T-helper 1 cell treated with Interleukin-12 subunit alpha and Interleukin-12 subunit beta and Interleukin-4 antibody, amounts not matched to agents 30 μg/mL and 1 μg/mL, for 36 hours (primary cell): ENCODE results near the gene GPSM1.

Source experiments
- H3K27ac Mint-ChIP-seq: one replicate; pipeline ENCODE4 v1.8.0; 2021; ENCODE audit warnings: mild to moderate bottlenecking, mixed read lengths
- H3K27me3 Mint-ChIP-seq: one replicate; pipeline ENCODE4 v1.8.0; 2021; ENCODE audit warnings: low read depth, mixed read lengths
- H3K36me3 Mint-ChIP-seq: one replicate; pipeline ENCODE4 v1.8.0; 2021; ENCODE audit warnings: low read depth, mixed read lengths
- H3K4me1 Mint-ChIP-seq: one replicate; pipeline ENCODE4 v1.8.0; 2021; ENCODE audit warnings: low read depth, mixed read lengths
- H3K4me3 Mint-ChIP-seq: one replicate; pipeline ENCODE4 v1.8.0; 2021; ENCODE audit warnings: mild to moderate bottlenecking, moderate library complexity, mixed read lengths
- H3K9me3 Mint-ChIP-seq: one replicate; pipeline ENCODE4 v1.8.0; 2021; ENCODE audit warnings: mixed read lengths

The GPSM1 gene

GRCh38 chr9:136366826-136367225, 39.5 kb downstream of the GPSM1 start:
- Mint-ChIP-seq H3K9me3 (no peaks in the 10 kb centered on the region), H3K4me1 (peaks cover 6% of the 10 kb centered on the region), H3K27me3 (no peaks in the 10 kb centered on the region), H3K36me3 (no peaks in the 10 kb centered on the region), H3K4me3 (no peak overlapping the region), H3K27ac (no peak overlapping the region)

GRCh38 chr9:136367296-136368145, 40.2 kb downstream of the GPSM1 start:
- Mint-ChIP-seq H3K27ac (no peak overlapping the region), H3K9me3 (no peaks in the 10 kb centered on the region), H3K4me3 (no peak overlapping the region), H3K27me3 (no peaks in the 10 kb centered on the region), H3K4me1 (peaks cover 5% of the 10 kb centered on the region), H3K36me3 (no peaks in the 10 kb centered on the region)

GRCh38 chr9:136368190-136368589, 40.9 kb downstream of the GPSM1 start:
- H3K4me1 Mint-ChIP-seq, result peaks cover 3% of the 10 kb centered on the region
- no peak overlapping the region for H3K4me3 Mint-ChIP-seq
- H3K36me3 Mint-ChIP-seq, result no peaks in the 10 kb centered on the region
- no peak overlapping the region for H3K27ac Mint-ChIP-seq
- H3K27me3 Mint-ChIP-seq, result no peaks in the 10 kb centered on the region
- H3K9me3 Mint-ChIP-seq, result no peaks in the 10 kb centered on the region

- H3K27ac Mint-ChIP-seq, result no peak overlapping the region
- peaks cover 3% of the 10 kb centered on the region for H3K4me1 Mint-ChIP-seq
- H3K36me3 Mint-ChIP-seq, result peaks cover 2% of the 10 kb centered on the region
- no peaks in the 10 kb centered on the region for H3K9me3 Mint-ChIP-seq
- no peak overlapping the region for H3K4me3 Mint-ChIP-seq
- no peaks in the 10 kb centered on the region for H3K27me3 Mint-ChIP-seq
Measured at GRCh38 chr9:136370037-136370436, 42.7 kb downstream of the GPSM1 start.

GRCh38 chr9:136370687-136371532, 43.6 kb downstream of the GPSM1 start:
- no peak overlapping the region for H3K27ac Mint-ChIP-seq
- H3K4me1 Mint-ChIP-seq, result peaks cover 3% of the 10 kb centered on the region
- H3K4me3 Mint-ChIP-seq, result no peak overlapping the region
- H3K27me3 Mint-ChIP-seq, result no peaks in the 10 kb centered on the region
- no peaks in the 10 kb centered on the region for H3K9me3 Mint-ChIP-seq
- H3K36me3 Mint-ChIP-seq, result peaks cover 2% of the 10 kb centered on the region

- Mint-ChIP-seq H3K27ac (no peak overlapping the region), H3K27me3 (no peaks in the 10 kb centered on the region), H3K36me3 (peaks cover 2% of the 10 kb centered on the region), H3K4me1 (peaks cover 3% of the 10 kb centered on the region), H3K9me3 (no peaks in the 10 kb centered on the region), H3K4me3 (no peak overlapping the region)
Measured at GRCh38 chr9:136371533-136371880, 44.2 kb downstream of the GPSM1 start.

GRCh38 chr9:136372006-136372405, 44.7 kb downstream of the GPSM1 start:
- H3K4me3 Mint-ChIP-seq, result no peak overlapping the region
- H3K9me3 Mint-ChIP-seq, result no peaks in the 10 kb centered on the region
- H3K27ac Mint-ChIP-seq, result no peak overlapping the region
- H3K36me3 Mint-ChIP-seq, result peaks cover 2% of the 10 kb centered on the region
- peaks cover 3% of the 10 kb centered on the region for H3K4me1 Mint-ChIP-seq
- H3K27me3 Mint-ChIP-seq, result no peaks in the 10 kb centered on the region

- H3K36me3 Mint-ChIP-seq, result peaks cover 2% of the 10 kb centered on the region
- H3K27me3 Mint-ChIP-seq, result no peaks in the 10 kb centered on the region
- no peak overlapping the region for H3K4me3 Mint-ChIP-seq
- H3K27ac Mint-ChIP-seq, result no peak overlapping the region
- peaks cover 3% of the 10 kb centered on the region for H3K4me1 Mint-ChIP-seq
- no peaks in the 10 kb centered on the region for H3K9me3 Mint-ChIP-seq
Measured at GRCh38 chr9:136372561-136373299, 45.4 kb downstream of the GPSM1 start.

GRCh38 chr9:136373300-136374182, 46.2 kb downstream of the GPSM1 start, which contains the start of gene CARD9:
CARD9 (minus strand) TSS chr9:136373669; CDS start chr9:136372078, 1,591 bp downstream.
- H3K4me1 Mint-ChIP-seq, result peaks cover 3% of the 10 kb centered on the region
- no peak within 1 kb of the TSS for H3K4me3 Mint-ChIP-seq
- peaks cover 2% of the 10 kb centered on the region for H3K36me3 Mint-ChIP-seq
- no peak within 1 kb of the TSS for H3K27ac Mint-ChIP-seq
- no peaks in the 10 kb centered on the region for H3K27me3 Mint-ChIP-seq
- no peaks in the 10 kb centered on the region for H3K9me3 Mint-ChIP-seq

- Mint-ChIP-seq H3K36me3 (peaks cover 2% of the 10 kb centered on the region), H3K9me3 (no peaks in the 10 kb centered on the region), H3K4me1 (peaks cover 3% of the 10 kb centered on the region)
Measured at GRCh38 chr9:136374183-136374575, 46.8 kb downstream of the GPSM1 start.

GRCh38 chr9:136375096-136375495, 47.8 kb downstream of the GPSM1 start:
- no peak overlapping the region for H3K27ac Mint-ChIP-seq

More at GRCh38 chr9:136374183-136374575, 46.8 kb downstream of the GPSM1 start:
- Mint-ChIP-seq H3K27ac (no peak overlapping the region), H3K27me3 (no peaks in the 10 kb centered on the region), H3K4me3 (no peak overlapping the region)

GRCh38 chr9:136376457-136376856, 49.1 kb downstream of the GPSM1 start:
- Mint-ChIP-seq H3K4me3 (no peak overlapping the region), H3K36me3 (peaks cover 2% of the 10 kb centered on the region), H3K27ac (no peak overlapping the region), H3K4me1 (peaks cover 3% of the 10 kb centered on the region), H3K27me3 (no peaks in the 10 kb centered on the region), H3K9me3 (no peaks in the 10 kb centered on the region)

More at GRCh38 chr9:136375096-136375495, 47.8 kb downstream of the GPSM1 start:
- H3K36me3 Mint-ChIP-seq, result peaks cover 2% of the 10 kb centered on the region
- H3K4me1 Mint-ChIP-seq, result peaks cover 3% of the 10 kb centered on the region
- no peaks in the 10 kb centered on the region for H3K27me3 Mint-ChIP-seq
- H3K9me3 Mint-ChIP-seq, result no peaks in the 10 kb centered on the region
- H3K4me3 Mint-ChIP-seq, result no peak overlapping the region

GRCh38 chr9:136377341-136378169, 50.2 kb downstream of the GPSM1 start:
- no peak overlapping the region for H3K4me3 Mint-ChIP-seq
- peaks cover 3% of the 10 kb centered on the region for H3K4me1 Mint-ChIP-seq
- no peak overlapping the region for H3K27ac Mint-ChIP-seq
- peaks cover 2% of the 10 kb centered on the region for H3K36me3 Mint-ChIP-seq
- no peaks in the 10 kb centered on the region for H3K27me3 Mint-ChIP-seq
- H3K9me3 Mint-ChIP-seq, result no peaks in the 10 kb centered on the region
